ENCODE data around the gene ZNF330.

Gene ZNF330

DNA sequence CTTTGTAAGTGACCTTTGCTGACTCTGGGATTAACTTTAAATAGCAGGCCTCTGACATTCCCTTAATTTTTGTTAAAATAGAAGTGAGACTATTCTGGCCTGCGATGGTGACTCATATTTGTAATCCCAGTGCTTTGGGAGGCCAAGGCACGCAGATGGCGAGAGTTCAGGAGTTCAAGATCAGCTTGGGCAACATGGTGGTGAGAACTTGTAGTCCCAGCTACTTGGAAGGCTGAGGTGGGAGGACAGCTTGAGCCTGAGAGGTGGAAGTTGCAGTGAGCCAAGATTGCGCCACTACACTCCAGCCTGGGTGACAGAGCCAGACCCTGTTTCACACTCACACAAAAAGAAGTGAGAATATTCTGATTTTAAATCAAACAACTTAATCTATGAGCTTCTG lies 27.3 kb downstream of the ZNF330 start:
- H3K4me3 ChIP-seq (ENCODE audit: low read length) = no peak overlapping the region
- no peak for TF ChIP-seq ZNF274 (IDR thresholded peaks at IDR 0.05; ENCODE audit: low read depth, low read length)

DNA sequence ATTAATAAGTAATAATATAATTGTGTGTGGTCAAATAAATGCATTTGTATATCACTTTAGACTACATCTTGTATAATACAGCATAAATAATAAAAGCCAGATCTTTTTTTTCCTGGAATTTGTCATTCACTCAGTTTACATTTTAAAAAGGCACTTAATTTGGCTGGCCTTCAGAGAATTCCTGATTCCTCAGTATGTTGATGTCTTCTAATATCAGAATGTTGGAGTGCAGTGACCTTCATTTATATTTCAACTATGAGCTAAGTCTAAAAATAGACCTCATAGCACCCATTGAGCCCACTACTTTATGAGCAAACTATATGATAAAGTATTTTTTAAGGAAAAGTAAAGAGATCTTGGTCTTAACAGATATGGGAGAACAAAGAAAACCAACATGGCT lies 27.8 kb downstream of the ZNF330 start:
- no peak overlapping the region for H3K4me3 ChIP-seq (ENCODE audit: low read length)
- TF ChIP-seq ZNF274 (IDR thresholded peaks at IDR 0.05; ENCODE audit: low read depth, low read length) = no peak

DNA sequence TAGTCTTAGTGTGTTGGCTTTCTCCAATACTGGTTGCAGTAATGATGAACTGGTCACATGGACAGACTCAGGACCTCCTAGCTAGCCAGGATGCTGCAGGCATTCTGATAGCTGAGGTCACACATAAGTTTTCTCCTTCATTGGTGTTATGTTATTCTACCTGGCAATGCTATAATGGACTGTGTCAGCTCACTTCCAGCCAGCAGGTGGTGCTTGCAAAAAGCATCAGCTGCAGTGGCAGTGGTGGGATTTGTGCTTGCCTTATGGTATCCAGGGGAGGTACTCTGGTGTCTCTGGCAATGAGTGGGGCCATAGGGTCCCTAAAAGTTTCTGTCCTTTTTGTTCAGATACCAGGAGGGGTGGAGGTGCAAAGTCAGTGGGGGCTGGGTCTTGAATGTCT lies 33.6 kb downstream of the ZNF330 start:
- no peak overlapping the region for H3K4me3 ChIP-seq (ENCODE audit: low read length)

DNA sequence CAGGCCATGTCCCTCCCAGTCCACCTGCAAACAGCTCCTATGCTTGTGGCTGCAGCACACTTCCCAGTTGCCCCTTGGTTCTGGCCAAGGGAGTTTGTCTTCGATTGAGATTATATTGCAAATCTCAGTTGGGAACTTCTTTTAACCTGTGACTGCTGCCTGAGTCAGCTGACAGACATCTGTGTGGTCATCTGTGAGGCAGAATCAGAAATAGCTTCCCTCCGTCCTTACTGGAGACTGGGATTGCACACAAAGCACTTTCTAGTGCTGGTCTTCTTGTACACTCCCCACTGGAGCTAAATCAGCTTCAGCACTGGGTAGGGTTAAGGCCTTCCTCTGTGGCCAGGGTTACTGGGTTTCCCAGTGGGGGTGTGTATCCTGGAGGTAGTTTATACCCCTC lies 34.3 kb downstream of the ZNF330 start:
- H3K4me3 ChIP-seq (ENCODE audit: low read length) = no peak overlapping the region
- TF ChIP-seq ZNF274 (IDR thresholded peaks at IDR 0.05; ENCODE audit: low read depth, low read length) = no peak

More for the DNA sequence above, 33.6 kb downstream of the ZNF330 start:
- no peak for TF ChIP-seq ZNF274 (IDR thresholded peaks at IDR 0.05; ENCODE audit: low read depth, low read length)

DNA sequence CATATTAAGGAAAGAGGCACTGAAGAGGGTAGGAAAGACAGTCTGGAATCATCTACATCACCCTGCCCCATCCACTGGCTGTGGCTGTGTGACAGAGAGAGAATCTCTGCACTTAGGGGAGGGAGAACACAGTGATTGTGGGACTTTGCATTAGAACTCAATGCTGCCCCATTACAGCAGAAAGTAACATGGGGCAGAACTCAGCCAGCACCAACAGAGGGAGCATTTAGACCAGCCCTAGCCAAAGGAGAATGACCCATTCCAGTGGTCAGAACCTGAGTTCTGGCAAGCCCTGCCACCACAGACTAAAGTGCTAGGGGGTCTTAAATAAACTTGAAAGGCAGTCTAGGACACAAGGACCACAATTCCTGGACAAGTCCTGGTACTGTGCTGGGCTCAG lies 37.9 kb downstream of the ZNF330 start:
- H3K4me3 ChIP-seq (ENCODE audit: low read length) = no peak overlapping the region
- no peak for TF ChIP-seq ZNF274 (IDR thresholded peaks at IDR 0.05; ENCODE audit: low read depth, low read length)

DNA sequence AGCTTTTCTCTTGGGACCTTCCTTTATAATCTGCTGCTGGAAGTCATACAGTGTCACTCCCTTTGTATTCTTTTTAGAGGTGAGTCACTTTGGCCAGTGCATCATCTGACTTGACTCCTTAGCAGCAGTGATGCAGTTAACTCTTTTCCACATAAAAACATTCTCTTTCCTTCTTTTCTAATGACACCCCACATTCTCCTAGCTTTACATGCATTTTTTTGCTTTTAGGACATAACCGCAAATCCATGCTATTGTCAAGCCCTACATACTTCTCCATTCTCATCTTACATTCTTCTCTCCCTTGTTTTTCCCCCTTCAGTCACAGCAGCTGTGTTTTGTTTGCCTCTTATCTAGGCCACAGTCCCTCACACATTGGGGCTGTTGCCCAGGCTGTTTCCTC lies 55.1 kb downstream of the ZNF330 start:
- no peak for TF ChIP-seq ZNF274 (IDR thresholded peaks at IDR 0.05; ENCODE audit: low read depth, low read length)
- no peak overlapping the region for H3K4me3 ChIP-seq (ENCODE audit: low read length)

DNA sequence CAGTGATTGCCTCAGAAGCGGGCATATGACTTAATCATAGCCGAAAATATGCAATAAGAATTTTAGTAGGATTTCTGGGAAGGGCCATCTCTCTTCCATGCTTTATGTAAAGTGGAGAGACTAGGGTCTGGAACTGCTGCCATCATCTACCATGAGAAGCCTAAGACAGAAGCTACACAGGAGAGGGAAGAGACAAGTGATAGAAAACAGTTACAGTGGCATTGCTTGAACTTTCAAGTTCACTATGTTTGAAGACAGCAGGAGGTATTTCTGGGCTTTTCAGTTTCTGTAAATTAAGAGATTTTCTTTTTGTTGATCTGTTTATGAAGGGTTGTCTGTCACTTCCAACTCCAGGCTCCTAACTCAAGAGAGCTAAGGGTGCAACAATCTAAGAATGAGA lies 62.5 kb downstream of the ZNF330 start:
- TF ChIP-seq ZNF274 (IDR thresholded peaks at IDR 0.05; ENCODE audit: low read depth, low read length) = no peak
- no peak overlapping the region for H3K4me3 ChIP-seq (ENCODE audit: low read length)

DNA sequence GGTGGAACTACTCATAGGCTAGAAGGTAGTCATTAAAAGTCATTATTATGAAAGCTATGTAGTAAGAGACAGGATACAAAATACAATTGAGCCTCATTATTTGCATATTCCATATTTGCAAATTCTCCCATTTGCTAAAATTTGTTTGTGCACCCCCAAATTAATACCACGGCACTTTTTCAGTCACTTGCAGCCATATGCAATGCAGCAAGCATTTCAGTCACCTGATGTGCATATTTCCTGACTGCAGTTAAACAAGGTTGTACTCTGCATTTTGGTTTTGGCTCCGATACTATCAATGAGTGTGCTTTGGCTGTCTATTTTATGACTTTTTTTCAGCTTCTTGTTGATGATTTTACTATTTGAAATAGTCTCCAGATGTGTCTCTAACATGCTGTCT lies 62.9 kb downstream of the ZNF330 start:
- TF ChIP-seq ZNF274 (IDR thresholded peaks at IDR 0.05; ENCODE audit: low read depth, low read length) = no peak
- H3K4me3 ChIP-seq (ENCODE audit: low read length) = no peak overlapping the region

All from GM08714 (cell line).